Ramos (cell line): ENCODE data around the gene CLDN15.

Source experiments
- in situ Hi-C: fragments of 300-500 bp; cut with MboI; formaldehyde crosslinking; loops from one replicate; pipeline ENCODE4 v1.14.3; 2022; ENCODE audit warnings: low sequenced_read_pairs; ENCODE audit not compliant: unreplicated experiment

CLDN15 gene

GRCh38 chr7:101245147-101245668 is 7.6 kb upstream of the CLDN15 start:
- in situ Hi-C loops: no loop called here

DNA sequence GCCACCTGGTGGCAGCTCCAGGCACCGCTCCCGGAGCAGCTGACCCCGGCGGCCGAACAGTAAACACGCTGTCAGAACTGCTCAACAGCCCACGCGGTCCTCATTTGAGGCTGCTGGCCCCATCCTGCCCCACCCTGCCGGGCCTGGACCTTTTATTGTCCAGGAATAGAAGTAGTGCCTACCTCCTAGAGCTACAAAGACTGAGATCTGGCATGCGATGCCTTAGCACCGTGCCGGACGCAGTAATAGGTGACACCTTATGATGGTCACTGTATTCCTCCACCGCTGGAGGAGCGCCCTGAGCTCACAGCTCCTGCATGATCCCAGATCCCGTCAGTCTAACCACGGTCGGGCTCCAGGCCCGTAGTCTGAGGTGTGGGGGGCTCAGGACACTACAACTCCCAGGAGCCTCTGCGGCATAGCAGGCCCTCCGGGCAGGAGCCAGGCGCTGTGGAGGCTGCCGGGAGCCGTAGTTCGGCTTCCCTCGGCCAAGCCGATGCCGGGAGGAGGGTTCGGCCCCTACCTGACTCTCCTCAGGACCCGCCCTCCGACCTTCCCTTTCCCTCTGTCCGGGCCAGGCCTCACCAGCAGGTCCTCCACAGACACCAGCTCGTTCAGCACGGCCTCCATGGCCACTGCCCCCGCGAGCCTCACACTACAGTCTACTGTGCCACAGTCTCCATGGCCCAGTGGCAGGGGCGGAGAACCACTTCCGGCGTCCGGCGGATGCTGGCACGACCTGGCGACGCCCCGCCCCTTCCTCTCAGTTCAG is 7.0 kb upstream of the CLDN15 start, which contains the start of gene FIS1:
Gene FIS1, minus strand, starts transcription at position 707 of the 772 bp plus-strand sequence. Its CDS starts 77 bp downstream, at position 630.
- in situ Hi-C loops: no loop called here

- in situ Hi-C loops: no loop called here
Observed at GRCh38 chr7:101243646-101244374, 6.2 kb upstream of the CLDN15 start.

DNA sequence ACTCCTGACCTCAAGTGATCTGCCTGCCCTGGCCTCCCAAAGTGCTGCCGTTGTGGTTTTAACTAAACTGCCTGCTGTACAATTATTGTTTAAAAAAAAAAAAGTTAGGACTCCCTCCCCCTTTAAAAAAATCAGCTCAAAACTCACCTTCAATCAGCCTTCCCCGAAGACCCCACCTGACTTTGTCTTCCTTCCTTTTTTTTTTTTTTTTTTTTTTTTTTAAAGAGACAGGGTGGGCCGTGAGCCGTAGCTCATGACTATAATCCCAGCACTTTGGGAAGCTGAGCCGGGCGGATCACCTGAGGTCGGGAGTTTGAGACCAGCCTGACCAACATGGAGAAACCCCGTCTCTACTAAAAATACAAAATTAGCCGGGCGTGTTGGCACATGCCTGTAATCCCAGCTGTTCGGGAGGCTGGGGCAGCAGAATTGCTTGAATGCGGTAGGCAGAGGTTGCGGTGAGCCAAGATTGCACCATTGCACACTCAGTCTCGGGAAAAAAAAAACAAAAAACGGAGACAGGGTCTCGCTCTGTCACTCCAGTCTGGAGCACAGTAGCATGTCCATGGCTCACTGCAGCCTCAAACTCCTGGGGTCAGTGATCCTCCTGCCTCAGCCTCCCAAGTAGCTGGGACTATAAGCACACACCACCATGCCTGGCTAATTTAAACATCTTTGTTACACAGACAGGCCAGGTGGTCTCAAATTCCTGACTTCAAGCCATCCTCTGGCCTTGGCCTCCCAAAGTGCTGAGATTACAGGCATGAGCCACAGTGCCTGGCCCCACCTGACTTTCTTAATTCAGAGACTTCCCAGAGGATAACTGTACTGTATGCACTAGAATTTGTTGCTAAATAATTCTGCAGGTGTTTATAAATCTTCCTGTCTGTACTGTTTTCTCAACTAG is 4.1 kb upstream of the CLDN15 start:
- in situ Hi-C loops: no loop called here

- in situ Hi-C loops: no loop called here
Observed at GRCh38 chr7:101241015-101241363, 3.4 kb upstream of the CLDN15 start.

DNA sequence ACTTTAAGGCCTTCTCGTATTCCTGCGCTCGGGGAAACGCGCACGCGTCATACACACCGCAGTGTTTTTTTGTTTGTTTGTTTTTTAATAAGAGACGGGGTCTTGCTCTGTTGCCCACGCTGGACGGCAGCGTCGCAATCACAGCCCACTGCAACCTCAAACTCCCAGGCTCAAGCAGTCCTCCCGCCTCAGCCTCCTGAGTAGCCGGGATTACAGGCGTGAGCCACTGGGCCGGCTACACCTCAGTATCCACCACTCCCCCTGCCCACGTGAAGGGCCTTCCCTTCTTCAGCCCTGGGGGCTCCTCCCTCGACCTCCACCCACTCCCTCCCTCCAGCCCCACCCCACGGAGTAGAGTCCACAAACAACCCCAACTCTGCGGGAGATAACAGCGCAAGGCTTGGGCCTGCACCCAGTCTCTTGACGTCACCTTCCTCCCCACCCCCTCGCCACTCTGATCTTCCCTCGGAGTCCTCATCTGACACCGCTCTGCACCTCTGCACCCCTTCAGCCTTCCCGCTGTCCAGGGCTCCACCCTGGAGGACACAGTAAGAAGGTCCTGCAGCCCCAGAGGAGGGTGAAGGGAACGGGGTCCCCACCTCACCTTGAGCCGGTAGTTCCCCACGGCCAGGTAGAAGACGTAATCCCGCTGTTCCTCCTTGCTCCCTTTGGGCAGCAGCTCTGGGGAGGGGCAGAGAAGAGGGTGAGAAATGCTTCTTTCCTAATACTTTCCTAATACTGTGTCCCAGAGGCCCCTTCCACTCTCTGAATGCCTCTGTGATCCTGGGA is 2.8 kb upstream of the CLDN15 start:
- in situ Hi-C loops: no loop called here

DNA sequence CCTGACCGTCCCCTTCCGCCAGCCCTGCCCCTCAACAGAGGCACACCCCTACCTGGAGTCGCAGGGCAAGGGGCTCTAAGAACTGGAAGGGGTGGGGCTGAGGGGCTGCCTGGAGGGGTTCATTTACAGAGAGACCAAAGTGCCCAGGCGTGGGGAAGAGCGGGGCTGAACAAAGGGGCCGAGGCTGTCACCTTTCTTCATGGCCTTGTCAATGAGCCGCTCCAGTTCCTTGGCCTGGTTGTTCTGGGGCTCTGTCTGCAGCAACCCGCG is 2.3 kb upstream of the CLDN15 start:
- in situ Hi-C loops: no loop called here

GRCh38 chr7:101239191-101239950 is 1.8 kb upstream of the CLDN15 start:
- in situ Hi-C loops: no loop called here

DNA sequence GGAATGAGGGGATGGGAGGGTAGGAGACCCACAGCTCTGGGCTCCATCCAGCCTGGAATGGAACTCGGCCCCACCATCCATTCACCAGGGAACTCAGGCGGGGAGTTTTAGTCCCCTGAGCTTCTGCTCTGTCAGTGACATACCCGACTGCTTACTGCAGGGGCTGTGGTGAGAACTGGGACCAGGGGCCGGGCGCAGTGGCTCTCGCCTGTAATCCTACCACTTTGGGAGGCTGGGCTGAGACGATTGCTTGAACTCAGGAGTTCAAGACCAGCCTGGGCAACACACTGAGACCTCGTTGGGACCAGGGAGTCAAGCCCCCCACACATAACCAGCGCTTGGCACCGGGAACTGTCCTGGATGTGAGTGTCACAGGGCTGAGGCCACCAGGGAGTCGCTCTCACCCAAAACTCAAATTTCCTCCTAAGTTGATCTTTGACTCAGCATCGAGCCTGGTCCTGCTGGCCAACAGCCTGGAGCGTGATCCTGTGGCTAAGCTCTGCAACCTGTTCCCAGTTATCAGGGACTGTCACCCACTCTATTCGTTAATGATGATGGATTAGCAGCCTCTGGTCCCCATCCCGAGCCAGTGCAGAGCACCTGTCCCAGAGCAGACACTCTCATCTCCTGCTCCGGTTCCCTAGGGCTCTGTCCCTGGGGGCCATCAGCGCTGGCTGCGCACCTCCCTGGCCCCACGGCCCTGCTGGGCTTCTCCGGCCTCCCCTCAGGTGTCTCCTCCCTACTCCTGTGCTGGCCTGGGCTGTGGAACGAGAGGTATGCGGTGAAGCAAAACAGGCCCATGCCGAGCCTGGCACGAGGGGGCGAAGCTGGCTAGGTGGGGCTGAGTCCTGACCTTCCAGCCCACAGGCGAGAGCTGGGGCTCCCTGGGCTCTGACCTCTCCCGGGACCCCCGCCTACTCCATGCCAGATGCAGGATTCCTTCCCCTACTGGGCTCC is 902 bp upstream of the CLDN15 start:
- in situ Hi-C loops: no loop called here

- in situ Hi-C loops: no loop called here
Observed at GRCh38 chr7:101236292-101236835, 1.2 kb downstream of the CLDN15 start.

- in situ Hi-C loops: no loop called here
Observed at GRCh38 chr7:101235522-101235921, 2.1 kb downstream of the CLDN15 start.

DNA sequence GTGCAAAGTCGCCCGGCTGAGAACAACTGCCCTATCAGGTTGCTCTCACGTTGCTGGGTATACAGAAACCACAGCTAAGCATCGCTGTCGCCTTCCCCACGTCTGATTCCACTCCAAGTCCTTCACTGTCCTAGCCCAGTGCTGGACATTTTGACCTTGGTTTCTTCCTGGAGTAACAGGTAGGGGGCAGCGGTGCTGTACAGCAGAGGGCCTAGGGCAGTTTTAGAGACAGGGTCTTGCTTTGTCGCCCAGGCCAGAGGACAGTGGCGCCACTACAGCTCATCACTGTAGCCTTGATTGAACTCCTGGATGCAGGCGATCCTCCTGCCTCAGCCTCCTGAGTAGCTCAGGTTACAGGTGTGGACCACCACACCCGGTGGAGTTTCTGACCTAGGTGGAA is 2.6 kb downstream of the CLDN15 start:
- in situ Hi-C loops: no loop called here

DNA sequence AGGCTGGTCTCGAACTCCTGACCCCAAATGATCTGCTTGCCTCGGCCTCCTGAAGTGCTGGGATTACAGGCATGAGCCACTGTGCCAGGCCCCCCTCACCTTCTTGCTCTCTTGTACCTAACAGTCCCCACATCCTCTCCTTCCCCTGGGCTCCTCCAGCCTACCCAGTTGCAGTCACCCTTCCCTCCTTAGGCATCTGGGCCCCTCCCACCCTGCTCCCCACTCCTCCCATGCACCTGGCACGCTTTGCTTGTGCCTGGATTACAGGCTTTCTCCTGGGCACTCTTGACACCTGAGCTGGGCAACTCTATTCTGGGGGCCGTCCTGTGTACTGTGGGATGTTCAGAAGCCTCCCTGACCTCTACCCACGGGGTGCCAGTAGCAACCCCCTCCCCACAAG is 3.0 kb downstream of the CLDN15 start:
- in situ Hi-C loops: no loop called here

- in situ Hi-C loops: no loop called here
Observed at GRCh38 chr7:101233907-101234547, 3.6 kb downstream of the CLDN15 start.

- in situ Hi-C loops: no loop called here
Observed at GRCh38 chr7:101232141-101232850, 5.3 kb downstream of the CLDN15 start.

DNA sequence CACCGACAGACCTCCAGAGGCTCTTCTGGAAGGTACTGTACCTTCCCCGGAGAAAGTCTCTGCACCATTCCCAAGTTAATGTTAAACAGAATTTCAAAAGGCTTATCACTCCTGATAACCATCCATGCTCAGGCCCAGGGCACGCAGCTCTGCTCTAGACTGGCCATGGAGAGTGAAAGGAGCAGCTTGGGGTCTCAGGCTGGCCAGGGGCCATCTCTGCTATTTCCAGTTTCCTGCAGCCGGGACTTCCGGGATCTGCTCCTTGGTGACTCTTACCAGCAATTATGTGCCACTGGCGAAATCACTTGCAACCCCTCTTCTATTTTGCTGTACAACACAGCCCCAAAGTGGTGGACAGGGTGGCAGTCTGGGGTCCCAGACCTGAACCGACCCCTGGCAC is 6.0 kb downstream of the CLDN15 start:
- in situ Hi-C loops: no loop called here

DNA sequence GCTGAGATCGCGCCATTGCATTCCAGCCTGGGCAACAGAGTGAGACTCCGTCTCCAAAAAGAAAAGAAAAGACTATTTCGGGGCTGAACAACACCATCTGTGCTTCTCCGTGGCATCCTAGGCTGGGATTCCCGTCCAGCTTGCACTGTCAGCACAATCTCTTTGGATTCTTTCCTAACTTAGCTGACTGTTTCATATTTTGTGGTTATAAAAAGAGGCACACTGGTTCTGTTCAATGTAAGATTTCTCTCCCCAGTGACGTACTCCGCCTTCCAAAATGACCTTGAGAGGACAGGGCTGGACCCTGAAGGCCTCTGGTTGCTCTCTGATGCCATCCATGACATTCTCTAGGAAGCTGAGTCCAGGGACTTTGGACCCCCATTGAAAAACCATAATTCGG is 10.9 kb downstream of the CLDN15 start:
- in situ Hi-C loops: no loop called here
